Right ventricle myocardium superior (tissue), 1 donor: ENCODE measurements around the gene CDADC1. TPM values are rescaled to one million over a fixed set of nuclear protein-coding genes. Genes with fewer than 3 reads are reported as not detected.
"Not testable (repeated sequence)": the region's sequence is repeated elsewhere in the genome, so short reads cannot be mapped to it uniquely, and the experiment has no call there.

Experiments
- ATAC-seq: fragments of 200-7000 bp; cut with Tn5 transposase; one replicate; pipeline ENCODE4 v1.9.1; 2020; ENCODE audit warnings: mild to moderate bottlenecking; ENCODE audit not compliant: poor library complexity
- DNase-seq: peaks from one replicate; pipeline ENCODE4 v3.0.0-alpha.2; 2020
- intact Hi-C: fragments of 100-400 bp; cut with DNase I; formaldehyde crosslinking; loops from one replicate; pipeline ENCODE4 v1.11.2; 2022
- total RNA-seq: library from RNA; stranded (reverse); fragmentation: NEBNext Ultra II Directional; extraction: Animal tissue kit (Norgen Biotek cat#: 25700); gene quantifications from one replicate; pipeline ENCODE4 v1.2.1, GENCODE V29; 2021
- donor health status: DM: no; HTN: yes; CAD: no; lungs with severe emphysema.

CDADC1 gene
- total RNA-seq, 1 donor from 2014 or later, result 7.3 TPM

DNA sequence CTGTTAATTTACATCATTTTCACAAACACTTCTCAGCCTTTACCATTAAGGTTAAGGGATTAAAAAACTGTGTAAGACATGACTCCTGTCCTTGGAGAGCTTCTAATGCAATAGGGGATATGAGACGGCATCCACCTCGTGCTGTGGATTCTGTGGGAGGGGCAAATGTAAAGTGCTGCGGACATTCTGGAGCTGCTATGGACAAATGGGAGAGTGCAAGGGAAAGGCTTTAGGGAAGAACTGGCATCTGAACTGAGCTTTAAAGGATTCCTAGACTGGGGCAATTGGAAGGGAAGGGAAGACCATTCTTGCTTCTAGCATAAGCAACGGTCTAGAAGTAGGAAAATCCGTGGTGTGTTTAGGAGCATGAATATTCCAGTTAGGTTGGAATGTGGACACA, 31.4 kb downstream of the CDADC1 start:
- ATAC-seq (no peak), DNase-seq (no peak)
- intact Hi-C loops, result no loop called here

DNA sequence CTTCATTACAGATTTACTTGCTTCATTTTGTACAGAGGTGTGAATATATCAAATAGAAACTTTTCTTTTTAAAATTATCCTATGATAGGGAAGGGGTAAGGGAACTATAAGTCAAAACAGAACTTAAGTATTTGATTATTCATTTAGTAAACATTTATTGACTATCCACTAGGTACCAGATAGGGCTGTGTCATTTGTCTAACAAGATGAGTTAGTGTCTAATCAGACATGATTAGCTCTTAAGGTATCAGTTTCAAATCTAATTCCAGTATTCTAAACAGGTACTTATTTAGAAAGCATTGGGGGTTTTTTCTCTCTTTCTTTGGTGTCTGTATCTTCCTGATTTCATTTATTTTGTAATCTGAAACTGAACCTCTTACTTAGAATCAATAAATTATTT, 32.2 kb downstream of the CDADC1 start:
- ATAC-seq (no peak), DNase-seq (no peak)
- intact Hi-C loops, result no loop called here

DNA sequence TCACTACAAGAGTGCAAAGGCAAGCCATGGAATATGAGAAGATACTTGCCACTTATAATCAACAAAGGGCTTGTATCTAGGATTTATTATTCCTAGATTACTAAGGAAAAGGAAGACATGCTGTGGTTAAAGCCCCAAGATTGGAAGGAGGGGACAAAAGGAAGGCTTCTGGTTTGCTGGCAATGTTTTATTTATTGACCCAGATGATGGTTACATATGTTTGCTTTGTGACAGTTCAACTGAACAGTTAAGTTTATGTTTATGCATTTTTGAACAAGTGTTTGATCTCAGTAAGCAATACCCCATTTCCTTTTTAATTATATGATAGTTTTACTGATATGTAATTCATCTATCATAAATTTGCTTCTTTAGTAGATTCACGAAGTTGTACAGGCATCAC, 40.3 kb downstream of the CDADC1 start:
- intact Hi-C loops, result no loop called here
- no peak for DNase-seq
- no peak for ATAC-seq

DNA sequence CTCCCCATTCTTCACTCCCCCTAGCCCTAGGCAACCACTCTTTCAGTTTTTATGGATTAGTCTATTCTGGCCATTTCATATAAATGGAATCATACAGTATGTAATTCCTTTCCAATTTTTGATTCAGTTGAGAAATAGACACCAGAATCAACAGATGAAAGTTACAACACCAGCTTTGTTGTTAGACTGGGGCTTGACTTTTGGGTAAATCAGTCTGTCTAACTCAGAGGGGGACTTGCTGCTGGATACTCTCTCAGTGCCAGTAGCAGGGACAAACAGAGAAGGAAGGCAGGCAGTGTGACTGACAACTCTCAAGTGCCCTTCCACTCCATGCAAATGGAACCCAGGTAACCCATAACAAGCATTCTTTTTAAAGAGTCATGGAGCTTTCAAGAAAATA, 40.7 kb downstream of the CDADC1 start:
- ATAC-seq (no peak), DNase-seq (no peak)
- intact Hi-C loops, result no loop called here

DNA sequence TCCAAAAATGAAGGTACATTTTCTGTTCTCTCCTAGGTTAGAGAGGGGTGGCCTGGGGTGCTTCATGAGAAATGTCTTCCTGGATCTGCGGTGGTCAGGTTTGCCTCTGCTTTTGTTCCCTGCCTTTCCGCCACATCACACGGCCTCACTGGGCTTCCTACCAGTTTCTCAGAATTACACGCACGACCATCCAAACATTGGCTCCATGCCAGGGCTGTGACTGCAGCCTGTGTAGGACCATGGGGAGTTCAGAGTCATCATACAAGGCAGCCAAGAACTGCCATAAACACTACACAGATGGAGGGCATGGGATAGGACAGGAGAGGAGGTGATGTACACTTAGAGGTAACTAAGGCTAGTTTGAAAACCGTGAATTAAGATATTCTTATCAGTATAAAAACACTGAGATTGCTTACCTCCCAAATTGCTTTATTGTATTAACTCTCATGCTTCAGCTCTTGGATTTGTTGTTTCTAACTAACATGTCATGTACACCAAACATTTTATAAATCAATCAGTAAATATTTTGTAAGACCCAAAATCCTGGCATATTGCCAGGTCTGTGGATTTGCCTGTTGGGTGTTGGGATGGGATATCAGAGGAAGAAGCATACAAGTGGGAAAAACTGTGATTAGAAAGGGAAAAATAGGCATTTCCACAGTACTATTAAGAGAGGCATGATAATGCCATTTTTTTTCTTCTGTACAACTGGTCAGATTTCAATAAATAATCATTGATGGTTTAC, 45.2 kb downstream of the CDADC1 start:
- ATAC-seq (peak; percentile 70), DNase-seq (peak; percentile 61)
- intact Hi-C loops, result no loop called here

DNA sequence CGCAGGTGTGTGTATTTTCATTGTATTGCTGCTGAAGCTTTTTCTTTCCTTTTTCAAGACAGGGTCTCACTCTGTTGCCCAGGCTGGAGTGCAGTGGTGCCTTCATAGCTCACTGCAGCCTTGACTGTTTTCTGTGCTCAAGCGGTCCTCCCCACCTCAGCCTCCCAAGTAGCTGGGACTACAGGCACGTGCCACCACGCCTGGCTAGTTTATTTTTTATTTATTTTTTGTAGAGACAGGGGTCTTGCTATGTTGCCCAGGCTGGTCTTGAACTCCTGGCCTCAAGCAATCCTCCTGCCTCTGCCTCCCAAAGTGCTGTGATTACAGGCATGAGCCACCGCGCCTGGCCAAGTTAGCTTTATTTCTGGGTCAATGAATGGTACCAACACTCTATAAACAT, 47.0 kb downstream of the CDADC1 start:
- ATAC-seq, intact Hi-C loops, DNase-seq: not testable (repeated sequence)

DNA sequence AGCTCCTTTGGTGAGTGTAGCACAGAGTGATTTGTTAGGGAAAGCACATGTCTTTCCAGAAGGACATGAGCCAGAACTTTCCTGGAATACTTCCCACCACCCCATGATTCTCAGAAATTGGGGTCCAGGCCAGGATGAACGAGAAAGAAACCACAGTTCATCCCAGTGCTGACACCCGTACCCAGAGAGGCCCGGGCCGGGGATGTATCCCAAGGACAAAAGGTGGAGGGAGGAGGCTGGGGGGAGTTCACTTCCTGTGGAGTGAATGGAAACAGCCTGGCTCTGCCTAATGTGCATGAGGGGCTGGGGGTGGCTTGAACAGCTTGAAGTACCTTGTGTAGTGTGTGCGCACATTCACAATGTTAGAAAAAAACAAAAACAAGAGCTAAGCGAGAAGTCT, 47.5 kb downstream of the CDADC1 start:
- intact Hi-C loops, result no loop called here
- DNase-seq (no peak), ATAC-seq (no peak)

DNA sequence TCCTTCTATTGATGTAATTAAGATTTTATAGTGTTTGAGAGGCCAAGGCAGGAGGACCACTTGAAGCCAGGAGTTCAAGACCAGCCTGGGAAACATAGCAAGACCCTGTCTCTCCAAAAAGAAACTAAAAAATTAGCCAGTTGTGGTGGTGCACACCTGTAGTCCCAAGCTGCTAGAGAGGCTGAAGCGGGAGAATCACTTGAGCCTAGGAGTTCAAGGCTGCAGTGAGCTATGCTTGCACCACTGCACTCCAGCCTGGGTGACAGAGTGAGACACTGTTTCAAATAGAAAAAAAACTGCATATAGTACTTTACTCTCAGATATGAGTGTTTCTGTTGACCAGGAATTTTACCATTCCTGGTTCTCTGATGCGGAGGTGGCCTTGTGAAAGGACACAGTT, 48.9 kb downstream of the CDADC1 start:
- DNase-seq (no peak), ATAC-seq (no peak)
- intact Hi-C loops, result no loop called here

DNA sequence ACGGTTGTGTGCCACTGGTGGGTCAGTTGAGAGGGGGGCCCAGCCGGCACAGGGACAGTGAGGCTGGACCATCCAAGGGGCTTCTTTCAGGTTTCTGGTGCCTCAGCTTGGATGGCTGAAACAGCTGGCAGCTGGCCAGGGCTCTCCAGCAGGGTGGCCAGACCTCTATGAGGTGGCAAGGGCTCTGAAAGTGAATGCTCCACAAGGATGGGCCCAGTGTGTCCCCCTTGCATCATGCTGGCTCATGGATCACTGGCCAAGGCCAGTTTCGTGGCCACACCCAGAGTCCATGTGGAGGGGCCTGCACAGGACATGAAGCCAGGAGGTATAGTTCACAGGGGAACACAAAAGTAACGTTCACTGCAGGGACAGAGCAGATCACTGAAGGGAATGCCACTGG, 49.6 kb downstream of the CDADC1 start:
- intact Hi-C loops, result no loop called here
- ATAC-seq (no peak), DNase-seq (peak; percentile 41)

DNA sequence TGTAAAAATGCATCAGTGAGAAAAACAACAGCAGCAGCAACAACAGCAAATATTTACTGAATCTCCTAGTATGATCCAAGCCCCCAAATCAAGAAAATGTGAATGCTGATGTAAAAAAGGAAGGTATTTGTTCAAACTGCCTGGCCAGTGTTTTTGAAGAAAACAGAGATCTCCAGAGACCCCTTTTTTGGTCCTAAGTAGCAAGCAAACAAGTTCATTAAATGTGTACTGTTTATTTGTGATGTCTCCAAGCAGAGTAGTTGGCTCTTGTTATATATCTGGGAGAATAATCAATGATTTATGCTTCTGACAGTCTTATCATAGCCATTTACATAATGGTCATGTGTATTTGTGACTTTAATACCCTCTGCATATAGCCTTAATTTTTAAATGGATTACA, 50.7 kb downstream of the CDADC1 start:
- ATAC-seq (no peak), DNase-seq (no peak)
- intact Hi-C loops, result no loop called here

DNA sequence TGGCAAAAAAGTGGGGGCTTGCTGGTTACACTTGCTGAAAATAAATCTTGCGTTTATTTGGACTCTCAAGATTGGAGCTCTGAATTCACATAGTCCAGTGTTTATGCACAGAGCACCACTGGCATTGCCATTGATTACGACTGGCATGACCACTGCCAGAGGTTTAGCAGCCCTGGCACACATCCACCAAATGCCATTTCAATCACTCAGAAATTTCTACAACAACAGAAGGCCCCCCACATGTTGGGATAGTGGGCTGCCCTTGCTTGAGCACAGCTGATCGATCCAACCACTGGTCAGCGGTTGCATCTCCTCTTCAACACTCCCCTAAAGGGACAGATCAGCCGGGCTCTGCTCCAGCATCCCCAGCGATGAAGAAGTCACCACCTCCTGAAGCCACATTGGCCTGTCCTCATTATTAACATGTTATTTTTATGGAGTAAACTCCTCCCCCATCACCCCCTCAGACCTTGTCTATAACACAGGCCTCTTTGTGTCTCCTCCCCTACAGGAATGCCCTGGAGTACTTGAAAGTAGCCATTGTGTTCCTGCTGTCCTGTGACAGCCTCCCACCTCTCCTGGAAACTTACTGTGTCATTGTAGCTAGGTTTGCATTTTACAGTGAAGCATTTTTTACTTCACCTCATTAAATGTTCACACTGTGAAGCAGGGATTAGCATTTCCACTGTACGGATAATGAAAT, 51.3 kb downstream of the CDADC1 start:
- DNase-seq (no peak), ATAC-seq (no peak)
- intact Hi-C loops, result no loop called here

DNA sequence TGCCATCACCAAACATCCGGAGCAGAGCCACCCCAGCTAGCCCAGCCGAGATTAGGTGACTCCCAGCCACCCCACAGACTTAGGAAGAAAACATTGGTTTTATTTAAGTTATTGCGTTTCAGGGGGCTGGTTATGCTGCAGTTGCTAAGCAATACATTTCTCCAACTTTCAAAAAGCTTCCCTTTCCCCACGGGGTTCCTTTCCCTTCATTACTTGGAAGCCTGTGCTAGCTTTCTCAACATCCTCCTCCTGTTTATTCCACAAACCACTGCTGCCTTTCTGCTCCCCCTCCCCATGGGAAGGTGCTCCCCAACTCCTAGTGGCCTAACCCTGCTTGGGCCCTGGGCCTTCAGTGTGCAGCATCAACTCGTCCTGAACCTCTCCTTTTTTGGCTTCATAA, 52.6 kb downstream of the CDADC1 start:
- DNase-seq (no peak), ATAC-seq (no peak)
- intact Hi-C loops, result loop anchor here (2.0 kb wide), 1 partner anchor 307 kb away; no protein-coding TSS in a partner anchor

DNA sequence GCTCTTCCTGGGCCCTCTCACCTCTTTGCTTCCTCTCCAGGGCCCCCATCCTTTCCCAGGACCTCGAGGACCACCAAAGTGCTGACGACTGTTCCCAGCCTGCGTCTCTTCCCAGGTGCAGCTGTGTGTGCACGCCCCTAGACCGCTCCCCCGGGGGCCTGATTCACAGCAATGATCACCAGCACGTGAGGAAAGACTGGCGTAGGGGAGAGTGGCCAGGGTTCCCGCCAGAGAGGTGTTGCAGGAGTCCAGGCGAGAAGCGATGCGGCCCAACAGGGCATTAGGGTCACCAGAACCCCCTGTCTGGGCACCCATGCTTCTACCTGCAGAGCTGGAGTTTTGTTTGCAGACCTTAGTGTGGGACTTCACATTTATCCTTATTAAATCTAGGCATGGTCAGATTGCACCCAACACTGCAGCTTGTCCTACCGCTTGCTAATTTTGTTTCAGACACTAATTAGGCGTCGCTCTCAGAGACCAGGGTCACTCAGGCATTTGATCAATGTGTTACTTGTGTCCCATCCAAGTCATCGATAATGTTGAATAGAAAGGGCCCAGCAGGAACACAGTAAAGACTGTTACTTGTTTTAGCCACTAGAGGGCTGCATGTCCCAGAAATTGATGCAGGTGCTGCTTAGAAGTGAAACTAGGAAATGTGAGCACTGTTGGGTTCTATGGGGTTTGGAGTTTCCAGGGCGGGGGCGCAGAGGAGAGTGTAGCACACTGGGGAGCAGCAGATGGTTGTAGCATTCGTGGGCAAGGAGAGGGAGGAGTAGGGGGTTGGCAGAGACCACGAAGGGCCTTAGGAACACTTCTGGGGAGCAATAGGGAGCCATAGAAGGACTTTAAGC, 53.2 kb downstream of the CDADC1 start:
- peak; percentile 60 for DNase-seq
- intact Hi-C loops, result loop anchor here (2.0 kb wide), 1 partner anchor 306 kb away; no protein-coding TSS in a partner anchor
- ATAC-seq, result peak; percentile 77

DNA sequence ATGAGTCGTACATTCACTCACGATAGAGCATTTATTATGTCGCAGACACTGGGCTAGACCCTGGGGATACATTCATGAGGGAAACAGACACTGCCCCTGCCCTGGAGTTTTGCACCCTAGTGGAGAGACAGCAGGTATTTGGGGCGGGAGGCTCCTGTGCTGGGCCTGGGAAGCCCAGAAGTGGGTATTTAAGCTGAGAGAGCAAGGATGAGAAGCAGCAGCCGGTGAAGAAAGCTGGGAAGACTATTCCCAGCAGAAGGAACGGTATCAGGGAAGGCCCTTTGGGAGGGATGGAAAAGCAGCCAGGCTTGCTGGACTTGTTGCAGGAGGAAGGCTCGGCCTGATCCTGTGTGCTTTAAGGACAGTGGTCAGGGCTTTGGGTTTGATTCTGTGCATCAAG, 54.5 kb downstream of the CDADC1 start:
- no peak for DNase-seq
- intact Hi-C loops, result no loop called here
- no peak for ATAC-seq

DNA sequence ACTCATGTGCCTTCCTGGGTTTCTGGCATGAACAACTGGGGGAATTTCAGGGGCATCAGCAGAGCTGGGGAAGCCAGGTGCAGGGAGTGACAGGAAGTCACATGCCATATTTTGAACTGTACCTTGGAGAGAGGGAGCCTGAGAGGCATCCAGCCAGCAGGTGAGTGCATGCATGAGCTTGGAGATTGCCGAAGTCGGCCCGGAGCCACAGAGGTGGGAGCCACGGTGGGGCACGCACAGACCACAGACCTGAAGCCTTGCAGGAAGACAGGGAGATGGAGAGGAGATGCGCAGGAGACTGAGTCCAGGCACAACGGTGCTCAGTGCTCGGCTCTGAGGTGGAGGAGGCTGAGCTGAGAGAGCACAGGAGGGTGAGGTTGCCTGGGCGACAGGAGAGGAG, 55.1 kb downstream of the CDADC1 start:
- no peak for DNase-seq
- intact Hi-C loops, result no loop called here

DNA sequence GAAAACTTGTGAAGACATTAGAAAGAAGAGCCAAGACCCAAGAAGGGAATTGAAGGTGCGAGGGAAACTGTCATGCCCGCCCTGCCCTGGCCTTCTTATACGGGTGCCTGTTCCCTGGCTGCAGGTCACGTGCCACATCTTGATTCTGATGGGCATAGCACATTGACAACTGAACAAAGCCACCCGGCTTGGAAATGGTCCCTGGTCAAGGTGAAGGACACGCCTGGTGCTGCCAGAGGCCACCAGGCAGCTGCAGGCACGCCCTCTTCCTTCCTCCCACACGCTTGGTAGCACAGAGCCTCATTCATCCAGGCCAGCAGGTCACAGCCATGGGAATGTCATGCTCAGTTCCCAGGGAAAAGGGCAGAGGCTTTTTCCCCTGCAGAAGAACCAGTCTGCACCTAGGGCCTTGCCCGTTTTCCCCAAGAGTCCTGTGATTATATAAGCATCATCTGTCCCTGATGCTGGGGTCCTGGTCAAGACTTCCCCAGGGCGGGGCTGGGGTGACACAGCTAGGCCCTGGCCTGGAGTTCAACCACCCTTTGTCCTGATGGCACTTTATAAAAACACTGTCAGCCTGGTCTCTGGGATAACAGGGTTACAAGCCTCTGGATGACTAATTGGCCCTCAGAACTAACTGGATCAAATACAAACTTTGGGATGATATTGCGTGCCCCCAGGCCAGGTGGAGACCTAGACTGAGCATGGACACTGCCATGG, 56.0 kb downstream of the CDADC1 start:
- ATAC-seq (peak; percentile 18), DNase-seq (no peak)
- intact Hi-C loops, result no loop called here

More for the DNA sequence above, 55.1 kb downstream of the CDADC1 start:
- ATAC-seq, result no peak

DNA sequence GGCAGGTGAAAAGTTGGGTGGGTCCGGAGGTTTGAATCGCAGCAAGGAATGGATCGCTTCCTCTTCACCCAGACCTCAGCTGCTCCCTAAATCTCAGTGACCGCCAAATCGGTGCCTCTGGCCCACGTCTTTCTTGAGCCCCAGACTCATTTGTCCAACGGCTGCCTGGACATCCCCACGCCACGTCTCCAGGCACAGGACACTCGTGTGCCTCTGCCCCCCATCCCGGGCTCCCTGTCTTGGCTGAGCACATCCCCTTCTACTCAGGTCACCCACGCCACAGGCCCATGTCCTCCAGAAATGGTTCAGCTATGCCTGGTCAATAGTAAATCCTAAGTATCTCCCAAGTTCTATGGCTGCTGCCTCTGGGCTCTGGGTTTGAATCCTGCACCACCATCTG, 56.6 kb downstream of the CDADC1 start:
- intact Hi-C loops, result no loop called here
- ATAC-seq, result no peak
- DNase-seq, result no peak

DNA sequence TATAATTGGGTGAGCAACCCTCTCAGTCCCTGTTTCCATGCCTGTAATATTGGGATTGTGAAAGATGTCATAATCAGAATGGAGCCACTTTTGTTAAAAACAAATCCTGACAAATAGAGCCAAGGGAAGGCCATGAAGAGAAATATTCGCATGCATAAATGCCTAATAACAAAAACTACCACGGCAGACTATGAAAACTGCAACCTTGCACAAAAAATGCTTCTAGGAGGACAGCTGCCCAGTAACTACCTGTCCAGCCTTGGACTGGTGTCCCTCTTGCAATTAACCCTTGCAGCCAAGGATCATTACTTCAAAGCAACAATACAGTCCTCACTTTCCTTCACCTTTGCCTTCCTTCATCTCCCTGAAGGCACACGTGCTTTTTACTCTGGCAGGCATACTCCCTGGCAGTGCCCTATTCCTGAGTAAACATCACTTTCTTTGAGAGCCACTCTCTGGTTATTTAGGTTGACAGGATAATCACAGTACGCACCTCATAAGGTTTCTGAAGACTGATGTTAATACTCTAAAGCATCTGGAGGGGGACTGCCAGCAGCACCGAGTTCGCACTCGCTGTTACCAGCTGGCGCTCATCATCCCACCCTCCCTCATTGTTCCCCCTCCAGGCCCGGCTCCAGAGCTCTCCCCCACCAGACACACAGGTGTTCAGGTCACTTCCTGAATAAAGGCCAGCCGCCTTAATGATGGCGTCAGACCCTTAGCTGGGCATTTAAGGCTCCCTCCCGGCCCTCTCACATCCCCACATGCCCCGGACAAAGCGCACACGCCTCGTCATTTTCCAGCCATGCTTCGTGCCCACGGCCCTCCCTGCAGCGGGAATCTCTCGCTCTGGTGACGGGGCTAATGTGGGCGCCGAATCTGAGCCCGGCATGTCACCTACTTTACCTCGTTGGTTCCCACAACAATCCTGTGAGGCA, 57.3 kb downstream of the CDADC1 start:
- ATAC-seq (no peak), DNase-seq (no peak)
- intact Hi-C loops, result loop anchor here (5.0 kb wide), 1 partner anchor 137 kb away; the partner anchor contains the start of genes CAB39L and SETDB2
